Sigmoid colon (tissue), 7 donors: ENCODE data around the gene DSTN. TPM values are rescaled to one million over a fixed set of nuclear protein-coding genes. Genes with fewer than 3 reads are reported as not detected.

Experiments used
- DNase-seq: peaks from one replicate; pipeline ENCODE4 v3.0.0-alpha.2; 2019
- H3K27ac ChIP-seq, 4 donors: fragments of 200-600 bp; sonication (generic); one replicate each; pipeline ENCODE4 v1.5.1; 2016 to 2019; ENCODE audit warnings: mild to moderate bottlenecking in 1 of 4
- H3K27me3 ChIP-seq, 3 donors: fragments of 200-600 bp; sonication (generic); one replicate each; pipeline ENCODE4 v1.5.1; 2019; ENCODE audit warnings: mild to moderate bottlenecking in 1 of 3
- H3K36me3 ChIP-seq, 4 donors: fragments of 200-600 bp; sonication (generic); one replicate each; pipeline ENCODE4 v1.5.1; 2016 to 2019
- H3K4me1 ChIP-seq, 4 donors: fragments of 200-600 bp; sonication (generic); one replicate each; pipeline ENCODE4 v1.5.1; 2017 to 2019
- H3K4me3 ChIP-seq, 4 donors: fragments of 200-600 bp; sonication (generic); one replicate each; pipeline ENCODE4 v1.5.1; 2017 to 2019; ENCODE audit warnings: mild to moderate bottlenecking in 2 of 4, moderate library complexity in 1 of 4
- H3K9me3 ChIP-seq, 4 donors: fragments of 200-600 bp in 3 of 4; sonication (generic) in 3 of 4; one replicate each; pipeline versions ENCODE4 v1.5.1 to v1.6.1; 2013 to 2019
- EP300 ChIP-seq, 4 donors: sonication (generic); formaldehyde crosslinking; IDR thresholded peaks; one replicate each; pipeline ENCODE4 v1.6.1; 2017; ENCODE audit warnings: antibody characterized with exemption in 4 of 4
- POLR2A ChIP-seq, 2 donors: fragments of 450-650 bp; IDR thresholded peaks; one replicate each; pipeline ENCODE4 v1.6.1; 2016; ENCODE audit warnings: antibody characterized with exemption in 2 of 2, mild to moderate bottlenecking in 2 of 2, moderate library complexity in 2 of 2
- POLR2AphosphoS5 ChIP-seq, 4 donors: sonication (generic); formaldehyde crosslinking; IDR thresholded peaks; one replicate each; pipeline ENCODE4 v1.6.1; 2017; ENCODE audit warnings: antibody characterized with exemption in 4 of 4
- WGBS, 2 donors: extraction: QIAGEN DNeasy Blood & Tissue Kit; methylation state at CpG; one replicate each; pipeline ENCODE4 v1.1.7; 2013; 5-methylcytosine and 5-hydroxymethylcytosine counted together
- intact Hi-C: fragments of 100-400 bp; cut with DNase I; formaldehyde crosslinking; loops from one replicate; pipeline ENCODE4 v1.15.1; 2023
- polyA plus RNA-seq, 3 donors: library from polyadenylated mRNA; stranded (reverse); fragments of 200-250 nt; gene quantifications; one replicate each; pipeline ENCODE4 v1.2.3, GENCODE V29; 2013
- total RNA-seq, 4 donors: library from RNA; depleted of rRNA; stranded (reverse); fragments of >200 nt; gene quantifications; one replicate each; pipeline ENCODE4 v1.1.0, GENCODE V29; 2016
- TF ChIP-seq, protein P1 (sequence below), 4 experiments: fragments of 450-650 bp in 3 of 4; fragments of 200-600 bp in 1 of 4; IDR thresholded peaks; one replicate each; pipeline ENCODE4 v1.5.1; 2016 to 2019; ENCODE audit warnings: antibody characterized with exemption in 4 of 4, mild to moderate bottlenecking in 3 of 4, moderate library complexity in 2 of 4
- donor health status: healthy with polysubstance abuse.
- donor health status: Bipolar disorder and iron deficiency.
- donor health status: healthy.

The DSTN gene
- total and polyA plus RNA-seq, 7 donors: 429 to 2,237 (median 1,872) TPM

DNA sequence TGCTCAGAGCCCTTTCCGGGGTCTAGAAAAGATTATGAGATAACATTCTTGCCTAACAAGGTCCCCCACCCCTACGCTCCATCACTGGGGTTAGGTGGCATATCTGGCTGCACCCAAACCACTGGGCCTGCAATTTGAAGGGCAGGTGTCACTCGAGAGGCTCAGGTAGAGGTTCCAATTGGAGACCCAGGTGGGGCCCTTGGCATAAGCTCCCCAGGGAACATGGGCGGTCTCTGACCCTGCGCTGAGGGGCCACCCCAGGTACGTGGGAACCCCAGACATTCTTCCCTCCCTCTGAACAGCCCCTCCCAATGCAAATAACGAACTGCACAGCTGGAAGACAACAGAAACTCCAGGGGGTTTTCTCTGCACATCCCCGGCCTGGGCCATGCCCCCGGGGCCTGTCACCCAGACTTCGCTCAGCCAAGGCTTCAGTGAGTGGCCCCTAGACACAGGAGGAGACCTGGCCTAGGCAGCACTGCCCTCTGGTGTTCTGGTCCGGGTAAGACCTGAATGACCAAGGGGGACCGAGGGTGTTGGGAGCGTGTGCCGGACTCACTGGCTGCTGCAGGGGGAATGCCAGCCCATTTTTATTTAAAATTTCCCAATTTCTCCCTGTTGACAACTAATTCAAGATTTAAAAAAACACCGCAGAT is 47.5 kb downstream of the DSTN start:
- Histone ChIP-seq H3K9me3 (no peaks in the 10 kb centered on the region), H3K4me3 (no peak overlapping the region), H3K36me3 (peaks cover 13 to 56% (median 20%) of the 10 kb centered on the region in 4 donors), H3K4me1 (peaks cover 0 to 50% (median 49%) of the 10 kb centered on the region in 4 donors), H3K27me3 (no peaks in the 10 kb centered on the region), H3K27ac (peak overlapping the region in 2 of 4 donors; percentile 25 to 99)
- TF ChIP-seq, protein P1, sequence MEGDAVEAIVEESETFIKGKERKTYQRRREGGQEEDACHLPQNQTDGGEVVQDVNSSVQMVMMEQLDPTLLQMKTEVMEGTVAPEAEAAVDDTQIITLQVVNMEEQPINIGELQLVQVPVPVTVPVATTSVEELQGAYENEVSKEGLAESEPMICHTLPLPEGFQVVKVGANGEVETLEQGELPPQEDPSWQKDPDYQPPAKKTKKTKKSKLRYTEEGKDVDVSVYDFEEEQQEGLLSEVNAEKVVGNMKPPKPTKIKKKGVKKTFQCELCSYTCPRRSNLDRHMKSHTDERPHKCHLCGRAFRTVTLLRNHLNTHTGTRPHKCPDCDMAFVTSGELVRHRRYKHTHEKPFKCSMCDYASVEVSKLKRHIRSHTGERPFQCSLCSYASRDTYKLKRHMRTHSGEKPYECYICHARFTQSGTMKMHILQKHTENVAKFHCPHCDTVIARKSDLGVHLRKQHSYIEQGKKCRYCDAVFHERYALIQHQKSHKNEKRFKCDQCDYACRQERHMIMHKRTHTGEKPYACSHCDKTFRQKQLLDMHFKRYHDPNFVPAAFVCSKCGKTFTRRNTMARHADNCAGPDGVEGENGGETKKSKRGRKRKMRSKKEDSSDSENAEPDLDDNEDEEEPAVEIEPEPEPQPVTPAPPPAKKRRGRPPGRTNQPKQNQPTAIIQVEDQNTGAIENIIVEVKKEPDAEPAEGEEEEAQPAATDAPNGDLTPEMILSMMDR (IDR thresholded peaks at IDR 0.05): peak; percentile 75 to 97 (median 89)
- no peak for TF ChIP-seq POLR2AphosphoS5 (IDR thresholded peaks at IDR 0.05)
- intact Hi-C loops: loop anchor here (1.0 kb wide), 2 partner anchors 80 to 112 kb away; no protein-coding TSS in a partner anchor
- WGBS, 2 donors: 80 to 81% methylated on average over 15 of the region's 15 CpGs
- DNase-seq: peak; percentile 87

DNA sequence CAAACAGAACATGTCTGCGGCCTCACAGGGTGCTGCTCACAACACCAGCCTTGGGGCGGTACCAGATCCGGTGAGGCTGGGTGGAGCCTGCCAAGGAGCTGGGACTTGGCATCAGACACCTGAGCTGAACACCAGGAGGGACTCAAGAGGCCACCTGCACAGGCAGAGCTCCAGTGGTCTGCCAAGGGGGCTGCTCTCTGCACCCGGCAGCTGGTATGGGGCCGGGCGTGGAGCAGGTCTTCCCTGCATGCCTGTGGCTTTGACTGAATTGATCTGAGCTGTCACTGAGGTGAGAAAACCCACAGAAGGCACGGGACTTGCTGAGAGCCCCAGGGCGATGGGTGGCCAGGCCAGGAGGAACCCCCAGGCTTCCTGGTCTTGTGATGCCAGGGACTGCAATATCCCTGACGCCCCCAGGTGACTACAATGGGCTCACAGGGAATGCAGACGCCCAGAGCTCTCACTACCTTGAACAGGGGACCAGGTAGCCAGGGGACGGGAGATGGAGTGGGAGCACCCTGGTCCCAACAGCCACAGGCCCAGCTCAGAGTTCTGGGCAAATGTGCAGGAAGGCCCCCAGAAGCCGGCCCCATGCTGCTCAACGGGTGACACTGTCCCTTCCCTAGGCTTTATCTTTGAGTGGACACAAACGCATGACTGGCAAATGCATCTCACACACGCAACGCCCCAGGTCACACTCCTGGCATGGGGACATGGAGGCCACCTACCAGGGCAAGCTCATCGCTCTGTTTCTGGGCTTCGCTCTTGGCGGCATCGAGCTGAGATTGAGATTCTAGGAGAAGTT is 48.2 kb downstream of the DSTN start:
- H3K36me3 ChIP-seq: peaks cover 13 to 63% (median 25%) of the 10 kb centered on the region in 4 donors
- no peaks in the 10 kb centered on the region for H3K9me3 ChIP-seq
- 89 to 93% methylated on average over 20 of the region's 20 CpGs for WGBS, 2 donors
- H3K27ac ChIP-seq: no peak overlapping the region
- peak; percentile 72 for DNase-seq
- no peak overlapping the region for H3K4me3 ChIP-seq
- H3K4me1 ChIP-seq: peaks cover 0 to 43% (median 41%) of the 10 kb centered on the region in 4 donors
- TF ChIP-seq POLR2A (IDR thresholded peaks at IDR 0.05) (no peak), POLR2AphosphoS5 (IDR thresholded peaks at IDR 0.05) (no peak), EP300 (IDR thresholded peaks at IDR 0.05) (no peak)
- TF ChIP-seq, protein P1 (IDR thresholded peaks at IDR 0.05): no peak
- intact Hi-C loops: loop anchor here (1.0 kb wide), 2 partner anchors 81 to 113 kb away; no protein-coding TSS in a partner anchor
- no peaks in the 10 kb centered on the region for H3K27me3 ChIP-seq

DNA sequence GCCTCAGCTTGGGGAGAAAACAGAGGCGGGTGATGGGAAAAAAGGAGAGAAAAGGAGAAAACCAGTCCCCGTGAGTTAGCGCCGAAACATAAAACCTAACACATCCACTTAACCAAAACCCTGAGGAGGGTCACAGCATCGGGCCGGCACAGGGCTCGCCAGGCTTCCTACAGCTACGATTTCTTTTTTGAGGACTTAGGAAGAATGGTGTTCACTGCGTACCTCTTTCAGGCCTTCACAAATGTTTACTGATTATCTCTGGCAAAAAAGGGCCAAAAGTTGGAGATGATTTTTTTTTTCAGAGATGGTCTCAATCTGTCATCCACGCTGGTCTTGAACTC is 48.8 kb downstream of the DSTN start:
- Histone ChIP-seq H3K4me3 (no peak overlapping the region), H3K27me3 (no peaks in the 10 kb centered on the region), H3K27ac (no peak overlapping the region), H3K4me1 (peaks cover 0 to 37% (median 36%) of the 10 kb centered on the region in 4 donors), H3K9me3 (no peaks in the 10 kb centered on the region), H3K36me3 (peaks cover 13 to 69% (median 29%) of the 10 kb centered on the region in 4 donors)
- intact Hi-C loops: no loop called here
- WGBS, 2 donors: 95 to 96% methylated on average over 10 of the region's 10 CpGs
- TF ChIP-seq POLR2AphosphoS5 (IDR thresholded peaks at IDR 0.05) (no peak), POLR2A (IDR thresholded peaks at IDR 0.05) (no peak), EP300 (IDR thresholded peaks at IDR 0.05) (no peak)
- TF ChIP-seq, protein P1 (IDR thresholded peaks at IDR 0.05): no peak
- DNase-seq: no peak

DNA sequence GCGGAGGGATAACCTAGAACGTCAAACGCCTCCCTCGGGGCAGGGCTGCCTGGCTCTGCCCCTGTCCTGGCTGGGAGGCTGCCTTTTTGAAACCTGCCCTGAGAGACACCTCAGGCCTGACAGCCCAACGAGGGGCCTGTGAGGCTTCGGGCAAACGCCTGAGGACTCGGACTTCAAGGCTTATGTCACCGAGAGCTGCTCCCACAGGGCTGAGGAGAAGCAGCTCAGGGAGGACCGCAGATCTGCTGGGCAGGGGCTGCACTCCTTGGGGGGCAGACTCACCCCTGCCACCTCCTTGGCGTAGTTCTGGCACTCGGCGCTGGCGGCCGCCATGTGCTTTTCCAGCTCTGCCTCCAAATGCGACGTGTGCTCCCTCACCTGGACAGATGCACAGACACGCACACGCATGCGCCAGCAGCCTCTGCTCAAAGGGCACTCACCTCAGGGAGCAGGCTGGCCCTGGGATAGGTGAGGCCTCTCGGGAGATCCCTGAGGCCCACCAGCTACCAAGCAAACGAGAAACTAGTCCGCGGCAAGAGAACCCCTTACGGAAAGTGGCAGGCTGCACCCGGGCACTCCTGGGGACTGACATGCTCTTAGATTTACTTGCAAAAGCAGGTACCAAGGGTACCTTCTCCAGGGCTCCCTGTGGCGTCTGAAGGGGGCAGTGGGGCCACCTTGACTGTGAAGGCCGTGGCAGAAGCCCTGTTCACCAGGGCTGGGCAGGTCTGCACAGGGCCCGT is 49.6 kb downstream of the DSTN start:
- peaks cover 13 to 77% (median 37%) of the 10 kb centered on the region in 4 donors for H3K36me3 ChIP-seq
- no peak overlapping the region for H3K4me3 ChIP-seq
- H3K27me3 ChIP-seq: no peaks in the 10 kb centered on the region
- no peaks in the 10 kb centered on the region for H3K9me3 ChIP-seq
- intact Hi-C loops: no loop called here
- peaks cover 0 to 28% (median 27%) of the 10 kb centered on the region in 4 donors for H3K4me1 ChIP-seq
- peak; percentile 61 for DNase-seq
- no peak overlapping the region for H3K27ac ChIP-seq
- no peak for TF ChIP-seq POLR2AphosphoS5 (IDR thresholded peaks at IDR 0.05)
- TF ChIP-seq, protein P1 (IDR thresholded peaks at IDR 0.05): no peak
- no peak for TF ChIP-seq EP300 (IDR thresholded peaks at IDR 0.05)
- no peak for TF ChIP-seq POLR2A (IDR thresholded peaks at IDR 0.05)
- WGBS, 2 donors: 82 to 88% methylated on average over 29 of the region's 29 CpGs
